Sigmoid colon (tissue), 3 donors: ENCODE results near the gene ABCF2.

Source experiments
- CTCF ChIP-seq, 4 experiments: fragments of 450-650 bp in 3 of 4; fragments of 200-600 bp in 1 of 4; IDR thresholded peaks; one replicate each; pipeline ENCODE4 v1.5.1; 2016 to 2019; ENCODE audit warnings: antibody characterized with exemption in 4 of 4, mild to moderate bottlenecking in 3 of 4, moderate library complexity in 2 of 4
- POLR2A ChIP-seq, 2 donors: fragments of 450-650 bp; IDR thresholded peaks; one replicate each; pipeline ENCODE4 v1.6.1; 2016; ENCODE audit warnings: antibody characterized with exemption in 2 of 2, mild to moderate bottlenecking in 2 of 2, moderate library complexity in 2 of 2

GRCh38 chr7:151168003-151168786, 58.8 kb downstream of the ABCF2 start:
- no peak for TF ChIP-seq POLR2A (IDR thresholded peaks at IDR 0.05)
- TF ChIP-seq CTCF (IDR thresholded peaks at IDR 0.05), result peak in 2 of 4 experiments; percentile 47 to 58
